Spinal cord (tissue), 10 donors: ENCODE results near the gene PNKP. TPM values are rescaled to one million over a fixed set of nuclear protein-coding genes. Genes with fewer than 3 reads are reported as not detected.

ENCODE experiments used
- DNase-seq, 6 donors: peaks; one replicate each; pipeline versions ENCODE4 v3.0.0 to v3.0.0-alpha.2; 2013 to 2015; ENCODE audit warnings: low spot score in 6 of 6, low read depth in 4 of 6
- H3K27ac ChIP-seq: one replicate; pipeline ENCODE4 v1.5.1; 2013; ENCODE audit warnings: low read depth, low read length, control low read depth
- H3K27me3 ChIP-seq: one replicate; pipeline ENCODE4 v1.6.1; 2013; ENCODE audit warnings: low read length; ENCODE audit not compliant: control insufficient read depth, insufficient read depth
- H3K36me3 ChIP-seq: one replicate; pipeline ENCODE4 v1.6.1; 2013; ENCODE audit warnings: low read length; ENCODE audit not compliant: control insufficient read depth, insufficient read depth
- H3K4me1 ChIP-seq: one replicate; pipeline ENCODE4 v1.6.1; 2013; ENCODE audit warnings: low read length; ENCODE audit not compliant: control insufficient read depth, insufficient read depth
- H3K4me3 ChIP-seq: one replicate; pipeline ENCODE4 v1.5.1; 2013; ENCODE audit warnings: low read depth, low read length, control low read depth
- H3K9me3 ChIP-seq: one replicate; pipeline ENCODE4 v1.6.1; 2013; ENCODE audit warnings: low read length; ENCODE audit not compliant: control insufficient read depth, insufficient read depth
- WGBS: methylation state at CpG from one replicate; pipeline ENCODE4 v1.1.5; 2013; ENCODE audit warnings: missing lambda C conversion rate; ENCODE audit not compliant: insufficient coverage; 5-methylcytosine and 5-hydroxymethylcytosine counted together
- polyA plus RNA-seq, 2 donors: library from polyadenylated mRNA; unstranded; fragments of 120-200 nt; gene quantifications; one replicate each; pipeline ENCODE4 v1.2.1, GENCODE V29; 2013; ENCODE audit not compliant: insufficient read length in 2 of 2
- total RNA-seq, 2 donors: library from RNA; depleted of rRNA in 1 of 2; stranded (reverse); fragments of 120-200 nt in 1 of 2; fragments of >200 nt in 1 of 2; gene quantifications; one replicate each; pipeline versions ENCODE4 v1.2.3 to v1.2.4, GENCODE V29; 2013 to 2014
- donor health status: healthy.

Gene PNKP
- total and polyA plus RNA-seq, 4 donors, result 22.2 to 87.1 (median 50.3) TPM

DNA sequence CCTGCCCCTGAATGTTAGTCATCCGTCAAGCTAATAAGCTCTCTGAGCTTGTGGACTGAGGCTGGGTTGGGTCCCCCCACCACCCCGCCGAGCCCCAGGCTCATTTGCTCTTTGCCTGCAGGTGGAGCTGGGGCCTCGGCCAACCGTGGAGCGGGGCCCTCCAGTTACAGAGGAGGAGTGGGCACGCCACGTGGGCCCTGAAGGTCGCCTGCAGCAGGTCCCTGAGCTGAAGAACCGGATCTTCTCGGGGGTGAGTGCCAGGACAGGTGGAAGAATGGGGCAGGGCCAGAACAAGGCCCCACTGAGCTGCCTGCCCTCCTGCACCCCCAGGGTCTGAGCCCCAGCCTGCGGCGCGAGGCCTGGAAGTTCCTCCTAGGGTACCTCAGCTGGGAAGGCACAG, 15.3 kb upstream of the PNKP start:
- Histone ChIP-seq H3K27me3 (no peaks in the 10 kb centered on the region), H3K9me3 (no peaks in the 10 kb centered on the region), H3K4me1 (peaks cover 11% of the 10 kb centered on the region), H3K4me3 (no peak overlapping the region), H3K36me3 (peaks cover 81% of the 10 kb centered on the region), H3K27ac (no peak overlapping the region)
- whole genome bisulfite sequencing, result 96% methylated on average over 13 of the region's 14 CpGs
- DNase-seq, result no peak

DNA sequence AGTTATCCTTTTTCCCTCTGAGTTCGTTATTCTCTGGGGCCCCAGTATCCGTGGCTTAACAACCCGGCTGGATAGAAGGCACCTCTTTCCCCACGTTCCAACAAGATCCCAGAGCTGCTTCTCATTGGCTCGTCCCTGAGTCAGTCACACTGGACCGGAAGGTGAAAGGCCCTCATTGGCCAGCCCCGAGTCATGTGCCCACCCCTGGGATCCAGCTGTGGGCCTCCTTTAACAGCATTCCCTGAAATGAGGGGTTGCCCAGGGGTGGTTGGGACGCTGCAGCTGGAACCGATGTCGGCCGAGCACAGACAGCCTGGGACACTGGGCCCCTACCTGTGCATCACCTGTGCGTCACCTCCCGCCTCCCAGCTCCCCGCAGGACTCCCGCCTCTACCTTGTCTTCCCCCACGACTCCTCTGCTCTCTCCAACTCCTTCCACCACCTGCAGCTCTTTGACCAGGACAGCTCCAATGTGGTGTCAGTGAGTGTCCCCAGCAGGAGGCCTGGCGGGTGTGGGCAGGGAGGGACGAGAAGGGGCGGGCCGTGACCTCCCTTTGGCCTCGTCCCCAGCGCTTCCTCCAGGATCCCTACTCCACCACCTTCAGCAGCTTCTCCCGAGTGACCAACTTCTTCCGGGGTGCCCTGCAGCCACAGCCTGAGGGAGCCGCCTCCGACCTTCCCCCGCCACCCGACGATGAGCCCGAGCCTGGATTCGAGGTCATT, 14.5 kb upstream of the PNKP start:
- peaks cover 73% of the 10 kb centered on the region for H3K36me3 ChIP-seq
- H3K27me3 ChIP-seq, result no peaks in the 10 kb centered on the region
- no peak overlapping the region for H3K27ac ChIP-seq
- H3K4me1 ChIP-seq, result peaks cover 11% of the 10 kb centered on the region
- 87% methylated on average over 22 of the region's 31 CpGs for WGBS
- H3K4me3 ChIP-seq, result no peak overlapping the region
- H3K9me3 ChIP-seq, result no peaks in the 10 kb centered on the region
- DNase-seq, result no peak

GRCh38 chr19:49881186-49881585, 13.8 kb upstream of the PNKP start:
- Histone ChIP-seq H3K9me3 (no peaks in the 10 kb centered on the region), H3K4me3 (no peak overlapping the region), H3K27ac (no peak overlapping the region), H3K36me3 (peaks cover 73% of the 10 kb centered on the region), H3K4me1 (peaks cover 11% of the 10 kb centered on the region), H3K27me3 (no peaks in the 10 kb centered on the region)
- over 99% methylated on average over 17 of the region's 17 CpGs for WGBS
- no peak for DNase-seq

GRCh38 chr19:49880162-49880869, 12.9 kb upstream of the PNKP start:
- H3K4me3 ChIP-seq, result no peak overlapping the region
- peaks cover 19% of the 10 kb centered on the region for H3K4me1 ChIP-seq
- H3K27ac ChIP-seq, result no peak overlapping the region
- no peaks in the 10 kb centered on the region for H3K27me3 ChIP-seq
- no peak for DNase-seq
- 95% methylated on average over 9 of the region's 10 CpGs for WGBS
- H3K36me3 ChIP-seq, result peaks cover 70% of the 10 kb centered on the region
- H3K9me3 ChIP-seq, result no peaks in the 10 kb centered on the region

DNA sequence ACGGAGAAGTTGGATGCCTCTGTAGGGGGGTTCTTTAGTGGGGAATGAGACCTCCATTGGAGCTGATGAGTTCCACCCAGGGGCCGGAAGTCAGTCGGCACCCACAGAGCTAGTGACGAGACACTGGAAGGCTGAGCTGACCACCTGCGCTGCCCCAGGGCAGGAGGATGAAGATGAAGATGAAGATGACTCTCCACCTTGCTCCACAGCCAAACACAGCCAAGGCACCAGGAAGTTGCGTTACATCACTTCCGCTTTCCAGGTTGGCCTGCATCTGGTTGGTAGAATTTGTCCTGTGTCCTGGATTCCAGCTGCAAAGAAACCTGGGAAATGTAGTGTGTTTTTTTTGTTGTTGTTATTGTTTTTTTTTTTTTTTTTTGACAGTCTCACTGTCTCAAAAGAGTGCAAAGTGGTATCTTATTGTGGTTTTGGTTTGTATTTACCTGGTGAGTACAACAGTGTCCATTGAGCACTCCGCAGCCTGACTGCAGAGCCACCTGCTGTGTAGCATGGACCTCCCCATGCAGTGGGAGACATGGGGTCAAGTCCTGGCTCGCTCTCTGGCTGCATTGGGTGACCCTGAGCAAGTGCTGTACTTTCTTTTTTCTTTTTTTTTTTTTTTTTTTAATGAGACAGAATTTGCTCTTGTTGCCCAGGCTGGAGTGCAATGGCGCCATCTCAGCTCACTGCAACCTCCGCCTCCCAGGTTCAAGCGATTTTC, 12.0 kb upstream of the PNKP start:
- H3K36me3 ChIP-seq, result peaks cover 69% of the 10 kb centered on the region

DNA sequence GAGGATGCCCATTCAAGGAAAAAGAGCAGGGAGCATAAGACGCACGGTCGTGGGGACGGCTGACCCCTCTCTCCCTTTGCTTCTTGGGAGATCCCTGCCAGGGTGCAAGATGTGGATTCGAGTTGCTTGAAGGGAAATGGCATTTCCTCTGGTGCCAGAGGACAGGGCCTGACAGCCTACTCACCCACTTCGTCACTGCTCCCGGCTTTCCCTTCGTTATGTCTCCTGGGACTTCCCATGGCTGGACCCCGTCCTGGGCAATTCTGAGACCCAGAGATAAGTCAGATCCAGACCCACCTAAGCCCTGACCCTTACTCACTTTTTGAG, 11.3 kb upstream of the PNKP start:
- no peak overlapping the region for H3K4me3 ChIP-seq
- no peaks in the 10 kb centered on the region for H3K27me3 ChIP-seq
- no peak for DNase-seq
- peaks cover 69% of the 10 kb centered on the region for H3K36me3 ChIP-seq
- H3K4me1 ChIP-seq, result peaks cover 23% of the 10 kb centered on the region
- WGBS, result 82% methylated on average over 9 of the region's 9 CpGs
- H3K27ac ChIP-seq, result peak overlapping the region; percentile 100
- H3K9me3 ChIP-seq, result no peaks in the 10 kb centered on the region

More for the DNA sequence above, 12.0 kb upstream of the PNKP start:
- DNase-seq, result no peak
- no peak overlapping the region for H3K4me3 ChIP-seq
- no peaks in the 10 kb centered on the region for H3K27me3 ChIP-seq
- no peaks in the 10 kb centered on the region for H3K9me3 ChIP-seq
- peaks cover 23% of the 10 kb centered on the region for H3K4me1 ChIP-seq
- 94% methylated on average over 7 of the region's 12 CpGs for WGBS
- H3K27ac ChIP-seq, result no peak overlapping the region

DNA sequence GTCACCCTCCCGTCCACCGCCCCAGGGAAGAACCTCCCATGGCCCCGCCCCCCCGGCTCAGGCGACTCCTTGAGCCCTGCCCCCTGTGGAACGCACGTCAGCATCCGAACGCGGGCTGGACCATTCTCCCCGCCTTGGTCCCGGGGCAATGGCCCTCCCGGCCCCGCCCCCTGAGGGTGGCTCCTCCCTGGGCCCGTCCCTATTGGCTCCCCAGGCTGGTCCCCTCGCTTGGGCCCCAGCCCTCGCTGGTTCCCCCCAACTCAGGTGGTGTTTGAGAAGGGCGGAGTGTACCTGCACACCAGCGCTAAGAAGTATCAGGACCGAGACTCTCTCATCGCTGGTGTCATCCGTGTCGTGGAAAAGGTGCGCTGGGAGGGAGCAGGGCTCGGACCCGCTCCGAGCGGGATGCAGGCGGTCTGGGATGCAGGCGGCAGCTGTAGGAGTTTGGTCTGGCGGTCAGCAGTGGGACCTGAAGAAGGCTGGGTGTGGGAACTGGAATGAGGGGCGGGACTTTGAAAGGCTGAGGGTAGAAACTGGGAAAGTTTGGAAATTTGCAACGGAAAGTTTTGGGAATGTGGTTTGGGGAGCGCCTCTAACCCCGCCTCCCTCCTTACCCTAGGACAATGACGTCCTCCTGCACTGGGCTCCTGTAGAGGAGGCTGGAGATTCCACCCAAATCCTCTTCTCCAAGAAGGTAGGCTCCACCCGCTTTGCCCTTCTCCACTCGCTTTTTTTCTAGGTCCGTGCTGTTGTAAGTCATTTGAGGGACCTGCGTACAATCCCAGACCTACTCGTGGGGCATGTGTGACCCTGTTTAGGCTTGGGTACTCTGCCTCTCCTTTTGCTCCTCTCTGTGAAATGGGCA, 10.7 kb upstream of the PNKP start:
- H3K9me3 ChIP-seq, result no peaks in the 10 kb centered on the region
- peak in 5 of 6 donors; percentile 71 to 96 (median 81) for DNase-seq
- H3K27ac ChIP-seq, result peak overlapping the region; percentile 100
- WGBS, result 5% methylated on average over 37 of the region's 41 CpGs
- no peaks in the 10 kb centered on the region for H3K27me3 ChIP-seq
- peak overlapping the region; percentile 96 for H3K4me3 ChIP-seq
- peaks cover 23% of the 10 kb centered on the region for H3K4me1 ChIP-seq
- peaks cover 69% of the 10 kb centered on the region for H3K36me3 ChIP-seq

GRCh38 chr19:49877020-49877878, 9.9 kb upstream of the PNKP start, which contains the start of the genes AKT1S1 and TBC1D17:
AKT1S1 (minus strand) TSS chr19:49877355; CDS start chr19:49873295, 4,060 bp downstream.
TBC1D17 (plus strand) TSS chr19:49877702; CDS start chr19:49877724, 22 bp downstream.
- no peaks in the 10 kb centered on the region for H3K9me3 ChIP-seq
- no peaks in the 10 kb centered on the region for H3K27me3 ChIP-seq
- H3K27ac ChIP-seq, result peak within 1 kb of the TSS; percentile 100
- peak; percentile 99 to 100 (median 100) for DNase-seq
- under 1% methylated on average over 61 of the region's 61 CpGs for WGBS
- peak within 1 kb of the TSS; percentile 96 for H3K4me3 ChIP-seq
- peaks cover 23% of the 10 kb centered on the region for H3K4me1 ChIP-seq
- H3K36me3 ChIP-seq, result peaks cover 69% of the 10 kb centered on the region
